Peyer's patch (tissue), 4 donors: ENCODE measurements around the gene PKNOX2.

Experiments
- POLR2A ChIP-seq, 2 donors: fragments of 450-650 bp; IDR thresholded peaks; one replicate each; pipeline ENCODE4 v1.5.1; 2017; ENCODE audit warnings: antibody characterized with exemption in 2 of 2, mild to moderate bottlenecking in 2 of 2, moderate library complexity in 2 of 2
- TF ChIP-seq, protein P1 (sequence below), 6 experiments: fragments of 450-650 bp in 4 of 6; fragments of 200-600 bp in 2 of 6; sonication (generic) in 1 of 6; IDR thresholded peaks; one replicate each; pipeline ENCODE4 v1.5.1; 2017 to 2019; ENCODE audit warnings: antibody characterized with exemption in 6 of 6, mild to moderate bottlenecking in 3 of 6, moderate library complexity in 1 of 6

DNA sequence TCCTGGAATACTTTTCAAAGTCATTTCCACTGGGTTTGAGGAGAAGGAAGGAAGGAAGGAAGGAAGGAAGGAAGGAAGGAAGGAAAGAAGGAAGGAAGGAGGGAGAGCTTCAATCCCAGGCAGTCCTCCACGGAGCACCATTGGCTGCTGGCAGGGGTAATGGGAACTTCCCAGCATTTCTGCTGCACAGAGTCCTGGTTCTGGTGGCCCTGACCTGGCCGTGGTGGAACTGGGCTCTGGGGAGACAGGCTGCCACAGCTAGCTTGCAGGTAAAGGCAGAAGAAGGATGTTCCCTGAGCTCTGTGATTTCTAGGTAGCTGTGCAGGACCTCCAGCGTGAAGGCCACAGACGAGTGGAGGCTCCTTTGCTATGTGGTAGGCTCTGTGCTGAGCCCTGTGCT lies 10.6 kb downstream of the PKNOX2 start:
- TF ChIP-seq, protein P1, sequence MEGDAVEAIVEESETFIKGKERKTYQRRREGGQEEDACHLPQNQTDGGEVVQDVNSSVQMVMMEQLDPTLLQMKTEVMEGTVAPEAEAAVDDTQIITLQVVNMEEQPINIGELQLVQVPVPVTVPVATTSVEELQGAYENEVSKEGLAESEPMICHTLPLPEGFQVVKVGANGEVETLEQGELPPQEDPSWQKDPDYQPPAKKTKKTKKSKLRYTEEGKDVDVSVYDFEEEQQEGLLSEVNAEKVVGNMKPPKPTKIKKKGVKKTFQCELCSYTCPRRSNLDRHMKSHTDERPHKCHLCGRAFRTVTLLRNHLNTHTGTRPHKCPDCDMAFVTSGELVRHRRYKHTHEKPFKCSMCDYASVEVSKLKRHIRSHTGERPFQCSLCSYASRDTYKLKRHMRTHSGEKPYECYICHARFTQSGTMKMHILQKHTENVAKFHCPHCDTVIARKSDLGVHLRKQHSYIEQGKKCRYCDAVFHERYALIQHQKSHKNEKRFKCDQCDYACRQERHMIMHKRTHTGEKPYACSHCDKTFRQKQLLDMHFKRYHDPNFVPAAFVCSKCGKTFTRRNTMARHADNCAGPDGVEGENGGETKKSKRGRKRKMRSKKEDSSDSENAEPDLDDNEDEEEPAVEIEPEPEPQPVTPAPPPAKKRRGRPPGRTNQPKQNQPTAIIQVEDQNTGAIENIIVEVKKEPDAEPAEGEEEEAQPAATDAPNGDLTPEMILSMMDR (IDR thresholded peaks at IDR 0.05), result no peak
- TF ChIP-seq POLR2A (IDR thresholded peaks at IDR 0.05), result no peak
